ENCODE data around the gene EXD1.
"Not testable (repeated sequence)": the region's sequence is repeated elsewhere in the genome, so short reads cannot be mapped to it uniquely, and the experiment has no call there.

EXD1 gene

DNA sequence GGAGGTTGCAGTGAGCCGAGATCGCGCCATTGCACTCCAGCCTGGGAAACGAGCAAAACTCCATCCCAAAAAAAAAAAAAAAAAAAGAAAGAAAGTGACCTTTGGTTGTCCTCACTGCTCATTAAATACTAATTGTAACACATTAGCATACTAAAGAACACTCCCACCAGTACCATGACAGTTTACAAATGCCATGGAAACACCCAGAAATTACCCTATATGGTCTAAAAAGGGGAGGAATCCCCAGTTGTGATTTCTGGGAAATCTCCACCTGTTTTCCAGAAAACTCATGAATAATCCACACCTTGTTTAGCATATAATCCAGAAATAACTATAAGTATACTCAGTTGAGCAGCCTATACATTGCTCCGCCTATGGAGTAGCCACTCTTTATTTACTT, 90.9 kb downstream of the EXD1 start:
- no peak for DNase-seq (ENCODE audit: low read depth)

DNA sequence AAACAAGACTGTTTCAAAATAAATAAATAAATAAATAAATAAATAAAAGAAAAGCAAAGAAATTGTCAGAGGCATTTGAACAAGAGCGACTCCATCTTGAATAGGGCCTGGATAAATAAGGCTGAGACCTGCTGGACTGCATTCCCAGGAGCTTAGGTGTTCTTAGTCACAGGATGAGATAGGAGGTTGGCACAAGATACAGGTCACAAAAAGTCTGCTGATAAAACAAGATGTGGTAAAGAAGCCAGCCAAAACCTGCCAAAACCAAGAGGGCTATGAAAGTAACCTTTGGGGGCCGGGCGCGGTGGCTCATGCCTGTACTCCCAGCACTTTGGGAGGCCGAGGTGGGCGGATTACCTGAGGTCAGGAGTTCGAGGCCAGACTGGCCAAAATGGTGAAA, 91.4 kb downstream of the EXD1 start:
- DNase-seq (ENCODE audit: low read depth), result not testable (repeated sequence)

DNA sequence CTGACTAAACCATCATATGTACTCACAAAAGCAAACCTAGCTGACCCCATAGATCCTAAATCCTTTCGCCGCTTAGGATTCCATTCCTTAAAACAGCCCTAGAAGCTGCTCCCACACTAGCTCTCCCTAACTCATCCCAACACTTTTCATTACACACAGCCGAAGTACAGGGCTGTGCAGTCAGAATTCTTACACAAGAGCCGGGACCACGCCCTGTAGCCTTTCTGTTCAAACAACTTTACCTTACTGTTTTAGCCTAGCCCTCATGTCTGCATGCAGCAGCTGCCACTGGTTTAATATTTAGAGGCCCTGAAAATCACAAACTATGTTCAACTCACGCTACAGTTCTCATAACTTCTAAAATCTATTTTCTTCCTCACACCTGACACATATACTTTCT, 95.0 kb downstream of the EXD1 start:
- not testable (repeated sequence) for DNase-seq (ENCODE audit: low read depth)

DNA sequence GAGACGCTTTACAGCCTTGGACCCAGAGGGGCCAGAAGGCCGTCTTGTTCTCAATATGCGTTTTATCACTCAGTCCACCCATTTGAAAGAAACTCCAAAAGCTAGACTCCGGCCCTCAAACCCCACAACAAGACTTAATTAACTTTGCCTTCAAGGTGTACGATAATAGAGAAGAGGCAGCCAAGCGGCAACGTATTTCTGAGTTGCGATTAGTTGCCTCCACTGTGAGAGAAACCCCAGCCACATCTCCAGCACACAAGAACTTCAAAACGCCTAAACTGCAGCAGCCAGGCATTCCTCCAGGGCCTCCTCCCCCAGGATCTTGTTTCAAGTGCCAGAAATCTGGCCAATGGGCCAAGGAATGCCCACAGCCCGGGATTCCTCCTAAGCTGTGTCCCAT, 97.1 kb downstream of the EXD1 start:
- DNase-seq (ENCODE audit: low read depth), result no peak
